Measurements from ENCODE around the gene ASTL.

Gene ASTL

DNA sequence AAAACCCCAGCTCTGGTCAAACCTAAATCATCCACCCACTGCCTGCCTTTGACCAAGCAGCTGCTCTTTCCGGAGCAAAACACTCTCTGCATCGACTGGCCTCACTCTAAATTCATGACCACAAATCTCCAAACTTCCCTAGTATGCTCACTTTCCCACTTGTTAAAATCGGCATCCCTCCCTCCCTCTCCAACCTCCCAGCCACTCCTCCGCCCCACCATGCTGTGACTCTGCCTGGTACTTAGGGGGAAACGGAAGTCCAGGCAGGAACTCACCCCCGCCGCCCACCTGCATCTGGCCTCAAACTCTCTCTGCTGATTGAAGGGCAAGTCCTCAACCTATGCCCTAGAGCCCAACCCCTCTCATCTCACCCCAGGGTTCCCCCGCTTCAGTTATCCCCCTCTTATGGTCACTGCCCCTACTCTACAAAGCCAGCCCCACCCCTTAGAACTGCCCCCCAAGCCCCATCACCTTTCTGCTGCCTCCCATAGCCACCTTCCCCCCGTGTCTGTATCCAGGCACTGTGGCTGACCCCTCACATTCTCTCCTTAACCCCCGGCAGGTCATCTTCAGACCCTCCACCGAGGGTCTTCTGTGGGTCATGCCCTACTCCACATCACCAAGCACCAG, 18.1 kb downstream of the ASTL start:
- Histone ChIP-seq H3K4me3 (ENCODE audit: low read depth in 1 of 2, low read length in 2 of 2) (no peak overlapping the region), H3K9ac (ENCODE audit: low read depth, low read length) (no peak overlapping the region), H3K27me3 (ENCODE audit: insufficient read depth, low read length, poor library complexity) (no peaks in the 10 kb centered on the region), H3K4me2 (ENCODE audit: insufficient read depth, low read length) (no peak overlapping the region), H4K20me1 (ENCODE audit: insufficient read depth, low read length) (no peaks in the 10 kb centered on the region), H3K27ac (ENCODE audit: low read length) (no peak overlapping the region), H3K4me1 (ENCODE audit: insufficient read depth, low read length) (no peaks in the 10 kb centered on the region), H3K9me3 (ENCODE audit: insufficient read depth, low read length, severe bottlenecking) (no peaks in the 10 kb centered on the region), H3K36me3 (ENCODE audit: insufficient read depth, low read length) (no peaks in the 10 kb centered on the region), H2AFZ (ENCODE audit: low read depth, low read length) (no peak overlapping the region), H3K79me2 (ENCODE audit: insufficient read depth, low read length) (no peaks in the 10 kb centered on the region)
- DNase-seq (no peak), ATAC-seq (ENCODE audit: insufficient read depth, low read depth) (no peak)
- no peak for TF ChIP-seq EZH2 (IDR thresholded peaks at IDR 0.05; ENCODE audit: borderline replicate concordance, low read depth, low read length, severe bottlenecking)
- TF ChIP-seq, protein P1, sequence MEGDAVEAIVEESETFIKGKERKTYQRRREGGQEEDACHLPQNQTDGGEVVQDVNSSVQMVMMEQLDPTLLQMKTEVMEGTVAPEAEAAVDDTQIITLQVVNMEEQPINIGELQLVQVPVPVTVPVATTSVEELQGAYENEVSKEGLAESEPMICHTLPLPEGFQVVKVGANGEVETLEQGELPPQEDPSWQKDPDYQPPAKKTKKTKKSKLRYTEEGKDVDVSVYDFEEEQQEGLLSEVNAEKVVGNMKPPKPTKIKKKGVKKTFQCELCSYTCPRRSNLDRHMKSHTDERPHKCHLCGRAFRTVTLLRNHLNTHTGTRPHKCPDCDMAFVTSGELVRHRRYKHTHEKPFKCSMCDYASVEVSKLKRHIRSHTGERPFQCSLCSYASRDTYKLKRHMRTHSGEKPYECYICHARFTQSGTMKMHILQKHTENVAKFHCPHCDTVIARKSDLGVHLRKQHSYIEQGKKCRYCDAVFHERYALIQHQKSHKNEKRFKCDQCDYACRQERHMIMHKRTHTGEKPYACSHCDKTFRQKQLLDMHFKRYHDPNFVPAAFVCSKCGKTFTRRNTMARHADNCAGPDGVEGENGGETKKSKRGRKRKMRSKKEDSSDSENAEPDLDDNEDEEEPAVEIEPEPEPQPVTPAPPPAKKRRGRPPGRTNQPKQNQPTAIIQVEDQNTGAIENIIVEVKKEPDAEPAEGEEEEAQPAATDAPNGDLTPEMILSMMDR (IDR thresholded peaks at IDR 0.05; ENCODE audit: borderline replicate concordance, extremely low read depth, low read length, poor library complexity, severe bottlenecking), result no peak

DNA sequence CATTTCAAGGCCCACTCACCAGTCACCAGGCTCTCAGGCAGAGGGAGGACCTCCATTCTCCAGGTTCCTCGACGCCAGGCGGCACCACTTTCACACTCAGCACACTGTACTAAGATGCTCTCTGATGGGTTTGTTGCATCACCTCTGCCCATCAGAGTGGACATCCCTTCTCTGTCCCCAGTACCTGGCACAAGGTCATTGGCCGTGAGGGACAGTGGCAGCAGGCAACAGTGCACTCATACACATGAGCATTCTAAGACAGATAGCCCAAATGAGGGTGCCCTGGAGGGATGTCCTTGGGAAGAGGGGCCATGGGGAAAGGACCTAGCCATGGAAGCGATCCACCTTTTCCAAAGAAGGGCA, 18.9 kb downstream of the ASTL start:
- H3K9me3 ChIP-seq (ENCODE audit: insufficient read depth, low read length, severe bottlenecking), result no peaks in the 10 kb centered on the region
- no peaks in the 10 kb centered on the region for H3K79me2 ChIP-seq (ENCODE audit: insufficient read depth, low read length)
- no peak overlapping the region for H3K27ac ChIP-seq (ENCODE audit: low read length)
- DNase-seq (no peak), ATAC-seq (ENCODE audit: insufficient read depth, low read depth) (no peak)
- H3K9ac ChIP-seq (ENCODE audit: low read depth, low read length), result no peak overlapping the region
- no peaks in the 10 kb centered on the region for H4K20me1 ChIP-seq (ENCODE audit: insufficient read depth, low read length)
- H3K4me3 ChIP-seq (ENCODE audit: low read depth in 1 of 2, low read length in 2 of 2), result no peak overlapping the region
- H3K4me1 ChIP-seq (ENCODE audit: insufficient read depth, low read length), result no peaks in the 10 kb centered on the region
- H2AFZ ChIP-seq (ENCODE audit: low read depth, low read length), result no peak overlapping the region
- TF ChIP-seq EZH2 (IDR thresholded peaks at IDR 0.05; ENCODE audit: borderline replicate concordance, low read depth, low read length, severe bottlenecking), result no peak
- TF ChIP-seq, protein P1 (IDR thresholded peaks at IDR 0.05; ENCODE audit: borderline replicate concordance, extremely low read depth, low read length, poor library complexity, severe bottlenecking), result no peak
- H3K27me3 ChIP-seq (ENCODE audit: insufficient read depth, low read length, poor library complexity), result no peaks in the 10 kb centered on the region
- no peaks in the 10 kb centered on the region for H3K36me3 ChIP-seq (ENCODE audit: insufficient read depth, low read length)
- no peak overlapping the region for H3K4me2 ChIP-seq (ENCODE audit: insufficient read depth, low read length)

DNA sequence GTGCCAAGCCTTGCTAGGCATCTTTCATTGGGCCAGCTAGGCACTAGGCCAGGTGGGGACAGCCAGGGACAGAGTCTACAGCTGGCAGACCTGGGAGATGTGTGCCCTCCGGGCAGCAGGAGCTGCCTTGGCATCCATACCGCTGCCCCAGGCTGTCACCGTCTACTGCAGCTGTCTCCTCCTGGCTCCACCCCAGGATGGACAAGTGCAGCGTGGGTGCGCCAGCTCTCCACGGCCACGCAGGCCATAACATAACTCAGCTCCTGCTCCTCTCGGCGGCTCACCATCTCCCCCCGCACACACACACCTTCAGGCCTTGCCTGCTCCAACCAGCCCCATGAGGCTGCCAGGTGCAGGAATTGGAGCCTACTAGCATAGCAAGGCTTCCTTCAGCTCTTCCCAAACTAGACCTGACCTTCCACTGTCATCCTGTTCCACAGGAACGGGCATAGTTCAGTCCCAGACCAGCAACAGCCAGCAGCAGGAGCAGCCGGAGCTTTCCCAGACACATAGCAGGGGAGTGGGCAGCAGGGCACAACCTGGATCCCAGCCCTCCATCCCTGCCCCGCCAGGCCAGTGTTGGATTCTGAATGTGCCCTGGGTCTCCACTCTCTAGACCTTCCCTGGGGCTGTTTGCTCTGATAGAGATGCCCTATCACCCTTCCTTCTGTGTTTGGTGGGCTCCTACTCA, 19.5 kb downstream of the ASTL start:
- H3K4me2 ChIP-seq (ENCODE audit: insufficient read depth, low read length), result no peak overlapping the region
- ATAC-seq (ENCODE audit: insufficient read depth, low read depth) (no peak), DNase-seq (no peak)
- H3K79me2 ChIP-seq (ENCODE audit: insufficient read depth, low read length), result no peaks in the 10 kb centered on the region
- H3K27me3 ChIP-seq (ENCODE audit: insufficient read depth, low read length, poor library complexity), result no peaks in the 10 kb centered on the region
- no peak overlapping the region for H2AFZ ChIP-seq (ENCODE audit: low read depth, low read length)
- H3K4me1 ChIP-seq (ENCODE audit: insufficient read depth, low read length), result no peaks in the 10 kb centered on the region
- H3K9me3 ChIP-seq (ENCODE audit: insufficient read depth, low read length, severe bottlenecking), result no peaks in the 10 kb centered on the region
- no peak overlapping the region for H3K27ac ChIP-seq (ENCODE audit: low read length)
- H3K4me3 ChIP-seq (ENCODE audit: low read depth in 1 of 2, low read length in 2 of 2), result no peak overlapping the region
- TF ChIP-seq, protein P1 (IDR thresholded peaks at IDR 0.05; ENCODE audit: borderline replicate concordance, extremely low read depth, low read length, poor library complexity, severe bottlenecking), result no peak
- TF ChIP-seq EZH2 (IDR thresholded peaks at IDR 0.05; ENCODE audit: borderline replicate concordance, low read depth, low read length, severe bottlenecking), result no peak
- H3K9ac ChIP-seq (ENCODE audit: low read depth, low read length), result no peak overlapping the region
- H4K20me1 ChIP-seq (ENCODE audit: insufficient read depth, low read length), result no peaks in the 10 kb centered on the region
- H3K36me3 ChIP-seq (ENCODE audit: insufficient read depth, low read length), result no peaks in the 10 kb centered on the region

Measured in DND-41 (cell line).